Fibroblast of villous mesenchyme (primary cell): Measurements from ENCODE around the gene RPS15A. TPM values are rescaled to one million over a fixed set of nuclear protein-coding genes. Genes with fewer than 3 reads are reported as not detected.
A peak's percentile ranks its signal among the peaks of the same experiment; 100 is the strongest.

Experiments used
- DNase-seq: peaks from one replicate; pipeline ENCODE4 v3.0.0-alpha.2; 2010; ENCODE audit warnings: low read depth
- H3K4me3 ChIP-seq: 2 replicates; pipeline ENCODE4 v1.5.1; 2011; ENCODE audit warnings: low read depth, mild to moderate bottlenecking, low read length
- total RNA-seq: library from RNA; depleted of rRNA; stranded (reverse); fragments of >200 nt; gene quantifications from 2 replicates; pipeline ENCODE4 v1.2.3, GENCODE V29; 2012
- TF ChIP-seq, protein P1 (sequence below): IDR thresholded peaks from 2 replicates; pipeline ENCODE4 v1.5.1; 2012; ENCODE audit warnings: low read depth, mild to moderate bottlenecking, low read length; ENCODE audit not compliant: insufficient read depth

RPS15A gene
- total RNA-seq, 1 donor: 1,016 TPM

DNA sequence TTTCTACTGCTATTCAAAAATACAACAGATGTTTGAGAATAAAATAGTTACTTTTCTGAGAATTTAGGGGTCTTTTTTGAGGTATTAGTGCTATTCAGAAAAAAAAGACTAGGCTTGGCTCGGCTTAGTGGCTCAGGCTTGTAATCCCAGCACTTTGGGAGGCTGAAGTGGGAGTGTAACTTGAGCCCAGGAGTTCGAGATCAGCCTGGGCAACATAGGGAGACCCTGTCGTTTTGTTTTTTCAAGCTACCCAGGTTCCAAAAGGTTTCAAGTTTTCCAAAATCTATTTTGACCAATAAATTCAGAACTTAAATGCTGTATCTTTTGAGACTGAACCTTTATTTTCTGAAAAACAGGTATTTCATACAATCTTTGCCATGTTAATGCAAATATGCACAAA is 14.4 kb upstream of the RPS15A start:
- TF ChIP-seq, protein P1, sequence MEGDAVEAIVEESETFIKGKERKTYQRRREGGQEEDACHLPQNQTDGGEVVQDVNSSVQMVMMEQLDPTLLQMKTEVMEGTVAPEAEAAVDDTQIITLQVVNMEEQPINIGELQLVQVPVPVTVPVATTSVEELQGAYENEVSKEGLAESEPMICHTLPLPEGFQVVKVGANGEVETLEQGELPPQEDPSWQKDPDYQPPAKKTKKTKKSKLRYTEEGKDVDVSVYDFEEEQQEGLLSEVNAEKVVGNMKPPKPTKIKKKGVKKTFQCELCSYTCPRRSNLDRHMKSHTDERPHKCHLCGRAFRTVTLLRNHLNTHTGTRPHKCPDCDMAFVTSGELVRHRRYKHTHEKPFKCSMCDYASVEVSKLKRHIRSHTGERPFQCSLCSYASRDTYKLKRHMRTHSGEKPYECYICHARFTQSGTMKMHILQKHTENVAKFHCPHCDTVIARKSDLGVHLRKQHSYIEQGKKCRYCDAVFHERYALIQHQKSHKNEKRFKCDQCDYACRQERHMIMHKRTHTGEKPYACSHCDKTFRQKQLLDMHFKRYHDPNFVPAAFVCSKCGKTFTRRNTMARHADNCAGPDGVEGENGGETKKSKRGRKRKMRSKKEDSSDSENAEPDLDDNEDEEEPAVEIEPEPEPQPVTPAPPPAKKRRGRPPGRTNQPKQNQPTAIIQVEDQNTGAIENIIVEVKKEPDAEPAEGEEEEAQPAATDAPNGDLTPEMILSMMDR: no peak
- DNase-seq: no peak
- H3K4me3 ChIP-seq: no peak overlapping the region

DNA sequence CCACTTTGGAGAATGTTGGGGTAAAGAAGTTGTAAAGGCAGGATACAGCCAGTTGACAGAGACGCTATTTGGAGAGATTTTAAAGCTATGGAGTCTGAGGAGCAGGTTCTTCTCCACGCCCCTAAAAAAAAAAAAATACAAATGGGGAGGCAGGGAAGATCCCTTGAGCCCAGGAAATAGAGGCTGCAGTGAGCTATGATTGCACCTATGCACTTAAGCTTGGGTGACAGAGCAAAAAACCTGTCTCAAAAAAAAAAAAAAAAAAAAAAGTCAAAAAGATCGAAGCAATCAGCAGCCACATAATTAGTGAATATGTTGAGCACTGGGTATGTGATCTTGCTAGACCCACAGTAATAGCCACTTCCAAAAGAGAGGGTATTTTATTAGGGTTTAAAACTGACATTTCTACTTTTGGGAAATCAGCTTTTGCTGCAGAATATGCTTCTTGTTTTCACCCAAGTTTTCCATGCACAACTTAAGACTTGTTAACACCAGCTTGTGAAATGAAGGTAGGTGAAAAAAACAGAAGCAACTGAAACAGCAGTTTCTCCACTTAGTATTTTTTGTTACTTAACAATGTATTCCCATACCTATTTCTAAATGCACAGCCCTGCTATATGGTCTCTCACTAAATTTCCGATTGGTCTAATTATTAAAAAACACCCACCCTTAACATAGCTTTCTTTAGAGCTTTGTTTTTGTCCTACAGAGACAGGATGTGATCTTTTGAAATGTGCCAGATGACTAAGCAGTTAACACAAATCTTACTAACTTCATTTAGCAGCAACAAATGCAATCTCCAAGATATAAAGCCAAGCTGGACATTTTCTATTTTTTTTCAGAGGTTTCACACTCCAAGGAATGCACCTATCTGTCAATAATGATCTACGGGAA is 13.7 kb upstream of the RPS15A start:
- H3K4me3 ChIP-seq: no peak overlapping the region
- peak; percentile 63 for DNase-seq

DNA sequence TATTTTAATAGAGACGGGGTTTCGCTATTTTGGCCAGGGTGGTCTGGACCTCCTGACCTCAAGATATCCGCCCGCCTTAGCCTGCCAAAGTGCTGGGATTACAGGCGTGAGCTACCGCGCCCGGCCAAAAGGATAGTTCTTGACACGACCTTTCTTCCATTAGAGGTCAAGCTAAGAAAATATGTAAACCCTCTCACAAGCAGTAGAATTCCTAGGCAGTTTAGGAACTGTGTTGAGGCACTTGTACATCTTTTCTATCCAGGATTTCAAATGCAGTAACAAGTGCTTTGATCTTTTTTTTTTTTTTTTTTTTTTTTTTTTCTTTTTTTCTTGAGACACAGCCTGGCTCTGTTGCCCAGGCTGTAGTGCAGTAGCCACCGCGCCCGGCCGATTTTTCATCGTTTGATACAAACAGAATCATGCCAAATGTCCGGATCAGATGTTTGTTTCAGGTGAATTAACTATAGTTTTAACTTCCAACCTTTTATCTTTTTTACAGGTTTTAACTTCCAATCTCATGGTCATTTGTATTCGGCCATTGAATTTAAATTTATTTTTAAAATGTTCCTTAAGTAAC is 12.7 kb upstream of the RPS15A start:
- peak; percentile 31 for DNase-seq
- peak overlapping the region; percentile 25 for H3K4me3 ChIP-seq
- TF ChIP-seq, protein P1: no peak

More for the DNA sequence above, 13.7 kb upstream of the RPS15A start:
- TF ChIP-seq, protein P1: no peak

DNA sequence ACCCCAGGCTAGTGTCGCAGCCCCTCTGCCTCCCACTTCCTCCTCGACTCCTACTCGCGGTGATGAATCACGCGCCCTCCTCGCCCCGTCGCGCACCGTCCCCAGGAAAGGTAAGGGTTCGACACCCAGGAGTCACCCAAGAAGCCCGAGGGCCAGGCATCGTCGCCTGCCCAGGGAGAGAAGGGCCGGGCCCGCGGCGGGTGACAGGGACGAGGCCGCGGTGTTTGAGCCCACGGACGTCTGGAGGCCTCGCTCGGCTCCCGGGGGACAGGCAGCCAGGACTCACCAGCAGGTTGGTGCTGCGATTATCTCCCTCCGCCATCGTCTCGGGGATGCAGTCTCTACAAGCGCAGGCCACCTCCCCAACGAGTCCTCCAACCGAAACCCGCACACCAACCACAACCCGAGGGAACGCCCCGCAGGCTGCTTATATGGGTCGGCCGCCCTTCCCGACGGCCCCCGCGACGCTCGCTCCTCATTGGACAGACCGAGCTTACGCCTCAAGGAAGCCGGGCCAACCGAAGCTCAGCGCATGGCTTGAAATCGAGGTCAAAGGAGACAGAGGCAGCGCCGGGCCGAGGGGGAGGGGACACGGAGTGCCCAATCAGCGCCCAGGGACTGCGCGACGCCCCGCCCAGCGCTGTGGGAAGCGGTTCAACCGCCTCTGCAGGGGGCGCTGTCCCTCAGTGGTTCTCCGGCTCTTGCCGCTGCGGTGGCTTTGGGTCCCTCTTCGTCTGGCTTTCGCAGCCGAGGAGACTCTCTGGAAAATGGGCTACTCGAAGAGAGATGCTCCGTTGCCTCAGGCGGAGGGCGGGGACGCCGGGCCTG is 11.2 kb upstream of the RPS15A start, which contains the start of gene ARL6IP1:
Gene ARL6IP1 (minus strand): TSS at position 405 of the 828 bp plus-strand sequence. CDS start 83 bp downstream, at position 322.
- TF ChIP-seq, protein P1: peak; percentile 83
- peak within 1 kb of the TSS; percentile 97 for H3K4me3 ChIP-seq
- DNase-seq: peak; percentile 100

DNA sequence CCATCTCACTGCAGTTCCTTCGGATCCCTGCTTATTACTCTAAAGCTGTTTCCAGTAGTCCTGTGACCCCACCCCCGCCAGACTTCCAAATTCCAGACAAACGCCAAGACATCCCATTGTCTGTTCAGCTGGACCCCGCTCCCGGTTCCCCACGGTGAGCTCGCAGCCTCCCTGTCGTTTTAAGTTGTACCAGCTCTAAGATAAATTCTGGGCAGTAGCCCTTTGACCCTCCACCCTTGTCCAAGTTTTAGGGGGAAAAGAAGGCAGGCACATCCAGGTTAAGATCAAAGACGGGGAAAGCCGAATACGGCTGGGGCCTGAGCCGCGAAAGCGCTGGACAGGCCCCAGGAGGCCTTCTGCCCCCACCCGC is 10.6 kb upstream of the RPS15A start:
- peak overlapping the region; percentile 97 for H3K4me3 ChIP-seq
- TF ChIP-seq, protein P1: no peak
- peak; percentile 42 for DNase-seq

DNA sequence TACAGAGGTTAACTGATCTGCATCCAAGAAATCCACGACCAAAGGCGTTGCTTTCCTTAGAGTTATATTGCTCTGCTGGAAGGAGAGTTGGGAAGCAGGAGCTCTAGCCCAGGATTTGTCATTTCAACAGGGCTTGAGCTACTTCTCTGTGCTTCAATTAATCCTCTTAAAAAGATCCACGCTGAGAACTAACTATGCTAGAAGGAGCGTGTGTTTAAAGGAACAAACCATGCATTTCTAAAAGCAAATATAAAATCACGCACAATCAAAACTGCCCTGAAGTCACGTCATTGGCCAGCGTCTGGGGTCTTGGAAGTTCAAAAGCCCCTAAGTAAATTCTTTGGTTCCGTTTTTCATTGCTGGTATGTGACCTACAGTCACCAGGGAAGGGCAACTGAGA is 10.2 kb upstream of the RPS15A start:
- TF ChIP-seq, protein P1: no peak
- DNase-seq: peak; percentile 10
- peak overlapping the region; percentile 97 for H3K4me3 ChIP-seq
